GM21515 (cell line): ENCODE data around the gene HPGDS.
"Not testable (repeated sequence)": the region's sequence is repeated elsewhere in the genome, so short reads cannot be mapped to it uniquely, and the experiment has no call there.

Experiments used
- ATAC-seq: cut with Tn5 transposase; IDR thresholded peaks from one replicate; pipeline ENCODE4 v1.9.1; 2021; ENCODE audit not compliant: unreplicated experiment

HPGDS gene

GRCh38 chr4:94332983-94333590 is 9.5 kb downstream of the HPGDS start:
- no peak for ATAC-seq

DNA sequence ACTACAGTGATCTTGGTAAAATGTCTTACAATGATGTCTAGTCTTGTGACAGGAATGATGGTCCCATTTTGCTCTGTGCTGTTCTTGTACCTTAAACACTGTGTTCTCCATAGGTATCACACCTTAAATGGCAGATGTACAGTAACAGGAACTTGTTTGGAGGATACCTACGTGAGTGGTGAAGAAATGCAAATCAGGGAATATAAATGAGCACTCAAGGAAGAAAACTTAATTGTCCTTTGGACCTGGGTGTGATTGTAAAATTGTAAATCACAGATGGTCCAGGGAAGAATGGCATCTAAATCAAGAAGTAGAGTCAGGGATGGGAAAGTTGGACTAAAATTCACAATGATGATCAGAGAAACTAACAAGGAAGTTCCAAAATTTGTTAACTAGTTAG is 12.7 kb downstream of the HPGDS start:
- ATAC-seq, result no peak

- ATAC-seq, result no peak
These were observed 16.8 kb downstream of the HPGDS start for GRCh38 chr4:94325835-94326234.

DNA sequence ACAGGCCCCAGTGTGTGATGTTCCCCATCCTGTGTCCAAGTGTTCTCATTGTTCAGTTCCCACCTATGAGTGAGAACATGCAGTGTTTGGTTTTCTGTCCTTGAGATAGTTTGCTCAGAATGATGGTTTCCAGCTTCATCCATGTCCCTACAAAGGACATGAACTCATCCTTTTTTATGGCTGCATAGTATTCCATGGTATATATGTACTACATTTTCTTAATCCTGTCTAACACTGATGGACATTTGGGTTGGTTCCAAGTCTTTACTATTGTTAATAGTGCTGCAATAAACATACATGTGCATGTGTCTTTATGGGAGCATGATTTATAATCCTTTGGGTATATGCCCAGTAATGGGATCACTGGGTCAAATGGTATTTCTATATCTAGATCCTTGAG is 22.7 kb downstream of the HPGDS start:
- ATAC-seq, result not testable (repeated sequence)

- ATAC-seq, result no peak
These were observed 35.3 kb downstream of the HPGDS start for GRCh38 chr4:94307231-94307871.

GRCh38 chr4:94306713-94307112 is 35.9 kb downstream of the HPGDS start:
- ATAC-seq, result no peak

DNA sequence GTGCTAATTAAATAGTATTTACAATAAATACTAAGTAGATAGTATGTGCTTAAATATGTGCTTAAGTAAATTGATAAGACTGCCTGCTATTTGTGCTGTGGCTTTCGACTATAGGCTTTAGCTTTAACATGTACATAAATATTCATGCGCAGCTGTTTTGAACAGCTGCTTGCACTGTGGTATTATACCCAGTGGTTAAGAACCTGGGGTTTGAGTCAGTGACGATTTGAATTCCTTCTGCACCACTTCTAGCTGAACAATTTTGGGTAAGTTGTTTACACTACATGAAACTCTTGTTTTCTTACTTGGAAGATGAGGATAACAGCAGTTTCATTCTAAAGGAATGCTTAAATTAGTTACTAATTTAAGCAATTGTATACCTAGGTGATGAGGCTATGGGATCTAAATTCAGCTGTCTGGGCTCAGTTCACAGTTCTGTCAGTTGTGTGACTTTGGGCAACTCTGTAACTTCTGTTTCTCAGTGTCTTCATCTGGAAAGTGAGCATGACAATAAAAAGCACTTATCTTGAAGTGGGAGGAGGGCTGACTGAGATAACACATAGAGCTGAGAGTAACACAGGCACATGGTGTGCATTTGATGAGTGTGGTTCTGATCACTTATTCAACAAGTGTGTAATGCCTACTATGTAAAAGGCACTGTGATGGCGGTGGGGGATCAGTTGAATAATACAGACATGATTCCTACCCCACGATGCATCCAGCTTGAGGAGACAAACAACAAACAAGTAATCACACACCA is 37.0 kb downstream of the HPGDS start:
- no peak for ATAC-seq

GRCh38 chr4:94304365-94304971 is 38.2 kb downstream of the HPGDS start:
- no peak for ATAC-seq

DNA sequence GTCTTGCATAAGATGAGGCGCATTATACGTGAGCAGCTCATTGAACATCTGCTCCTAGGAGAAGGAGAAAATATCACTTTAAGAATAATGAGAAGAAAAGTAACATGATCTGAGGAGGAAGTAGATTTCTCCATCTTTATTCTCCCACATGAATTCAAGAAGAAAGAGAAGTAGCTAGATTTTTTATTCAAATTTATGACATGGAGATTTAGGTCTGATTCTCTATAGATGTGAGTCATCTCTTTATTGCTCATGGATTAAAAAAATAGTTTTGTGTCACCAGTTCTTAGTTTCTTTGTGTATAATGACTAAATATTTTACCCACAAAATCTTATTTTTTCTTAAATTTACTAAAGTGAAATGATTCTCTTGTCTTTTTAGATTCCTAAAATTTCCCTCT is 40.4 kb downstream of the HPGDS start:
- ATAC-seq, result no peak

DNA sequence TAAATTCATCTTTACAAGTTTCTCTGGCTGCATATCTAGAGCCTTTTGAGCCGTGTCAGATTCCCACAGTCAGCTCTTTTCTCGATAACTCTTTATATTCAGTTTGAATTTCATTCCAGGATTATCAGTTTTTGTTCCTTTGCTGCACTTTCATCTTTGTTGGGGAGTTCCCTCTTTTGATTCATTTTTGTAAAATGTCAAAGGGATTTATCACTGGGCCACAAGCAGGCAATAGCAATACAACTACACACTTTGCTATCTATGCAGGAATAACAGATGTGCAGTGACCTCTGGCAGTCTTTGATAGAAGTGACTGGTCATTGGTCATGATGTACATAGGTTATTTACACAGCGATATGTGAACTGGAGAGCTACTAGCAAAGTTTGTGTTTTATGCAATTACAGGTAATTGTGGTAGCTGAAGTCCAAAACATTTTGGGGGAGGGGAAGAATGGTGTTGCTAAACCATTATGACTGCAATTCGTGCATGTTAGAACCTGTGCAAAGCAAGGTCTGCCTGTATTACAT is 43.8 kb downstream of the HPGDS start:
- ATAC-seq, result no peak

DNA sequence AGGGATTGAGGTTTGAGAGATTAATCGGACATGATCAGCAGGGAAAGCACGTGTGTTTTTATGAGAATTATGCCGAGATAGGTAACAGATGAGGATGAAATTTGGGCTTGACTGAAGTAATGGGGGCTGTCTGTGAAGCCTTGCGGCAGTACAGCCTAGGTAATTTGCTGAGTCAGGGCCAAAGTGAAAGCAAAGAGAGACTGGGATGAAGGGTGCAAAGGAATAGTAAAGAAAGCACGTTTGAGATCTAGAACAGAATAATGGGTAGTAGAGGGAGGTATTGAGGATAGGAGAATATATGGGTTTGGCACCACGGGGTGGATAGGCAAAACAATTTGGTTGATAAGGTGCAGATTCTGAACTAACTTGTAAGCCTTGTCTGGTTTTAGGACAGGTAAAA is 47.2 kb downstream of the HPGDS start:
- ATAC-seq, result not testable (repeated sequence)

GRCh38 chr4:94293981-94294380 is 48.7 kb downstream of the HPGDS start:
- ATAC-seq, result not testable (repeated sequence)

DNA sequence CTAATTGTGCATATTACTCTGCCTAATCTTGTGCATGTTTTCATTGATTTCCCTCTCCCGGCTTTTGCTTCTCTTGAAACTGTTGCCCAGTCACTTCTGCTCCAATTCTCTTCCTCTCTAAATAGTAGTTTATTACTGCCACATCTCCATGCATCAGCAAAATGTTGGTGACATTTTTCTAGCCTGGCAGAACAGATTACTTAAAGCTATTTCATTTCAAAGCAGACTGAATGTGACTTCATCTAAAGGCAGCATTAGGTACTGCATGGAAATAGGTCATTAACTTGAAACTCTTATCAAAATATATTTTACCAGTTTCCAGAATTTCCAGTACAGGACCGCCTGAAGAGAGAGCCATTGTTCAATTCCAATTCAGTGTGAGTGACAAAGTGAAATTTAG is 52.4 kb downstream of the HPGDS start:
- ATAC-seq, result no peak

GRCh38 chr4:94285666-94286065 is 57.0 kb downstream of the HPGDS start:
- ATAC-seq, result no peak

GRCh38 chr4:94284889-94285288 is 57.7 kb downstream of the HPGDS start:
- ATAC-seq, result no peak

DNA sequence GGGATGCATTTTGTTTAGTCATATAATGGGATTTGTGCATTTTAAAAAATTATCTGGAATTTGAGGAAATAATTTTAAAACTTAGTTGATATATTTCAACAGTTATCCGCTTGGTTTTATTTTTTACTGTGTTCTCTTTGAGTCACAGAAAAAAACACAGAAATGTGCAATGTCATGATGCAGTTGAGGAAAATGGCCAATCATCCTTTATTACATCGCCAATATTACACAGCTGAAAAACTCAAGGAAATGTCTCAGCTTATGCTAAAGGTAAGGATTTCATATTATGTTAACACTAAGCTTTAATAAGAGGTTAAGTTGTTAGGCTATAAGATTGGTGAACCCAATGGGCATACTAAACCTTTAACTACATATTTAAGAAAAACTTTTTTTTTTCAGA is 63.9 kb downstream of the HPGDS start:
- no peak for ATAC-seq

- ATAC-seq, result no peak
These were observed 65.1 kb downstream of the HPGDS start for GRCh38 chr4:94277534-94277933.

- ATAC-seq, result no peak
These were observed 66.4 kb downstream of the HPGDS start for GRCh38 chr4:94276204-94276603.

DNA sequence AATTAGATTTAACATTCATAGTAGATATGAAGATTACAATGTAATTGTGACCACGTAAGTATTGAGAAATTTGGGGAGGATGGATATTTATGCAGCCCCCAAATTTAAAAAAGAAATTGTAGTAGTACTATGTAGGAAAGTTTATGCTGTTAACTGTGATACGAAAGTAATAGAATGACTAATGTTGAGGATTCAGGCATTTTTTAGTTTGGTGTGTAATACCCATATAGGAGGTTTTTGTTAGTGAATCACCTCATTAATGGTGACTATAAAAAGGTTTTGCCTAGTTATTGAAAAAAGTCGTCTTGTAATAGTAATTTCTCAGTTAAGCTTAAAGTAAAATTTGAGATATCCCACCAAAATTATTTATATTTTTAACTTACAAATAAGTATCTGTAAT is 67.7 kb downstream of the HPGDS start:
- no peak for ATAC-seq

DNA sequence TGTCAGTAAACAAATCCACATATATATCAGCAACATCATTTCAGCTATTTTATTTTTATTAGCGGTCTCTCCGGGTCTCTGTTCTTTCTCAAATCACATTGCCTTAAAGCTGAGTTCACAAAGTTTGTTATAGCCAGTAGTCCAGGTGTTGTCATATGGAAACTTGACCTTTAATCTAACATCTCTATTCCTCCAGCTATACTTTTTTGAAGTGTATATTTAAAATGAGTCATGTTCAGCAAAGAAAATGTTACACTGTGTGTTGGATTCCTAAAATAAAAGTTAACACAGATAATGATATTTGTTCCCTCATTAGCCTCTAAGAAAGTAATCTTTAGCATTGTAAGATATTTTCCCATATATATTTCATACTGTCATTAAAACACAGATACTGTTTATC is 71.4 kb downstream of the HPGDS start:
- no peak for ATAC-seq

- ATAC-seq, result no peak
These were observed 75.6 kb downstream of the HPGDS start for GRCh38 chr4:94267037-94267436.
